Ammon's horn (tissue), 1 donor: ENCODE data around the gene ARID1B.

ENCODE experiments used
- DNase-seq: peaks from one replicate; pipeline ENCODE4 v3.0.0-alpha.2; 2016; ENCODE audit warnings: low spot score

Gene ARID1B

DNA sequence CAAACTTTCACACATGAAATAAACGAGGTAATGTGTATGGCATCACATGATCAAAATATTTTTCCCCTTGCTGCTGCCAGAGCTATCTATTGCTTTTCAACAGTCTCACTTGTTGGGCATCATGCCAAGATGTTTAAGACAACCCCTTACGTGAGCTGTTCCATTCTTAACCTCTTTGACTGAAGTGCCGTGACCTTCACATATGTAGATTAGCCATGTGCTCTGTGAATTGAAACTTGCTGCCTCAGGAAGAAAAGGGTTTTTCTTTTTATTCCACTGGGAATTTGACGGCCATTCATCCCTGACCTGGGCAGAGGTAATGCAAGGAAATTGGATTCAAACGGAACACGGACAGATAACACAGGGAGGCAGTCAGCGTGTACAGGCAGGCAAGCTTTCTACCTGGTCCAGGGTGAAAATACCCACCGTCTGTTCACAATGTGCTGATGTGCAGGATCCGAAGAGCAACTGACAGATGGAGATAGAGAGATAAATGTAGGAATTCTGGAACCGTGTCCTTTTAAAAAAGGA is 14.2 kb downstream of the ARID1B start:
- DNase-seq = no peak

DNA sequence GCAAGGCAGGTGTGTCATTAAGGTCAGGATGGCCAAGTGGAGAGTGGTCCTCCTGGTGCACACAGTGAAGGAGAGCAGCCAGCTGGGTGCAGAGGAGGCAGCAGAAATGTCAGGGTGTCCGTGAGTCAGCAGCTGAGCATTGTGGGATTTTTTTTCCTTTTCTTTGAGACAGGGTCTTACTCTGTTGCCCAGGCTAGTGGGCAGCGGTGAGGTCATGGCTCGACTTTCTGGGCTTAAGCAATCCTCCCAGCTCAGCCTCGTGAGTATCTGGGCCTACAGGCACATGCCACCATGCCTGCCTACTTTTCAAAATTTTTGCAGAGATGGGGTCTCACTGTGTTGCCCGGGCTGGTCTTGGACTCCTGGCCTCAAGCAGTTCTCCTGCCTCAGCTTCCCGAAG is 16.0 kb downstream of the ARID1B start:
- DNase-seq = no peak

DNA sequence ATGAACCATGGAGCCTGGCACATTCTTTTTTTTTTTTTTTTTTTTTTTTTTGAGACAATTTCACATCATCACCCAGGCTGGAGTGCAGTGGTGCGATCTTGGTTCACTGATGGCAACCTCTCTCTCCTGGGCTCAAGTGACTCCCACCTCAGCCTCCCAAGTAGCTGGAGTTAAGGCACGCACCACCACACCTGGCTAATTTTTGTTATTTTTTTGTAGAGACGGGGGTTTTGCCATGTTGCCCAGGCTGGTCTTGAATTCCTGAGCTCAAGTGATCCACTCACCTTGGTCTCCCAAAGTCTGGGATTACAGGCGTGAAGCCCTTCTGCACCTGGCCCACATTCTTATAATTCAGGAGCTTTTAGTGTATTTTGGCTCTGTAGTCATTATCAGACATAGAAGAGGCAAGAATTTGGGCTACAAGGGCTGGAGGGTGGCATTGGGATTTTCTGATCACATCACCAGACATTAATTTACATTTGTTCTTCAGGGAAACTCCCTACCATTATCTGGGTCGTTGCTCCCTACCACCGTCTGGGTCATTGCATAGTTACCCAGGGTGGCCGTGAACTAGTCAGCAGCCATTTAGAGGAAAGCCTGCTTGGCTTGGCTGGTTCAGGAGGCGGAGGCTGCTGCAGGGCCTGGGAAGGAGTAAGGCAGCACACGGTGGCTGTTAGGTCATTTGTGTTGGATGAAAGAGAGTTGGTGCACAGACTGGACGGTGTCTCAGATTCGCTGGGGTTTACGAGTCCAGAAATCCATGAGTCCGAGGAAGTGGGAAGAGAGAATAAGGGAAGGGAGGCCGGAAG is 17.6 kb downstream of the ARID1B start:
- DNase-seq = no peak

DNA sequence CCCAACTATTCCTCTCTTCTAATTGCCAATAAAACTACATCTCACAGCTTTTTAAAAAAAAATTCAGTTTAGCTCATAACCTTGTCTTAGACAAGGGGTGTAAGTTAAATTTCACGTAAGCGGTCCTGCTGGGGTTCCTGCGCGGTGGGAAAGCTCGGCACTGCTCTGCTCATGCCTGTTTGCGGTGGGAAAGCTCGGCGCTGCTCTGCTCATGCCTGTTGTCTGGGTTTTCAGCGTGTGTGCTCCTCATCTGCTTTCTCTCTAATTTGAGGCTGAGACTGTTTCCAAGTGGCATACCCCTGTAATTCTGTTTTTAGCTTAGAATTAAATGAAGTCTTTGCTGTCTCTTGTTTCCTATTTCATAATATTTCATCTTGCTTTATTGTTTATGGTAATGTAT is 18.6 kb downstream of the ARID1B start:
- peak; percentile 63 for DNase-seq

DNA sequence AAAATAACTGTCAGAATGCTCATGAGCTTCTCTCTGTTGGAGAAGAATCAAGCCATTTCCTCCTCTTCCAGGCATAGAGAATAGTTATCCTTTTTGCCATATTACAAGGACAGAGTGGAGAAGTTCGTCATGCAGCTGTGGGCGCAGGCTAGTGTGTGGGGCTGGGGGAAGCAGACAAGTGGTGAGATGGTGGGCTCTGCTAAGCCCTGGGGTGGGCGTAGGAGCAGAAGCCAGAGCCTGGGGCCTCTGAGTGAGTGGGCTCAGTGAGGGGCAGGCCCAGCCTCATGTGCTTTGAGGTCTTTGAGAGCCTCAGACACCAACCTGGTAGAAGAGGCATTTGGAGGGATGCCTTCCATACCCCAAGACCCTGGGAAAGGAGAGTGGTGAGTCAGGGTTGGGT is 19.4 kb downstream of the ARID1B start:
- DNase-seq = no peak

DNA sequence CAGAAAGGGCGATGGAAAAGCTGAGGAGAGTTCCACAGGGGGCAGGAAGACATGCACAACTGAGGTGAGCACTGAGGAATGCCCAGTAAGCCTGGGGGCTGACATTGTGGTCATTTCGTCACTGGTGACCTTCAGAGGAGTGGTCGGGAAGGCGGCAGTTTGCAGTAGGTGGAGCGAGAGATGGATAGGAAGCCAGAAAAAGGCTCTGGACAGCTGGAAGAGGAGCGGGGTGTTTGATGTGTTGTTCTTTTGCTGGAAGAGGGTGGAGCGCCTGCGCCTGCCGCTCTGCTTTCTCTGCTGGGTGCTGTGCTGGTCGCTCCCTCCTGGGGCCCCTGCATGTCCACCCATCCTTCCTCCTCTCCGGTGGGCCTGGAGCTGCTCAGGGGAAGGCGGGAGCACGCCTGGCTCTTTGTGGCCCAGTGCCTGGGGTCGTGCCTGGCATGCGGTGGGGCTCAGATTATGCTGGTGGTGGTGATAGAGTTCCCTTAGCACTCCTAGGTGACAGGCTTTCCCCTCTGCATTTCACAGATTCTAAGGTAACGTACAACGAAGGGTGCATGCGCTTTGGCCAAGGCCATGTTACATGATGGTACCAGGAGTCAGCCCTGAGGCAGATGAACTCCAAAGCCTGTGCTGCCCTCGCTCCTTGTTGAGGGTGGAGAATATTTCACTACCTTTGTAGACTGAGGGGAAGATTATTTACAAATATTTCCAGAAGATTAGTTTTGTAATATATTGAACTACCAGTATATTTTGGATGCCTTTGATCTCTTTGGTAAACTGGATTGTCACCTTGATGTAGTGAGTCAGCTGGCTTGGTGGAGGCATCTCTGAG is 20.9 kb downstream of the ARID1B start:
- DNase-seq = no peak

DNA sequence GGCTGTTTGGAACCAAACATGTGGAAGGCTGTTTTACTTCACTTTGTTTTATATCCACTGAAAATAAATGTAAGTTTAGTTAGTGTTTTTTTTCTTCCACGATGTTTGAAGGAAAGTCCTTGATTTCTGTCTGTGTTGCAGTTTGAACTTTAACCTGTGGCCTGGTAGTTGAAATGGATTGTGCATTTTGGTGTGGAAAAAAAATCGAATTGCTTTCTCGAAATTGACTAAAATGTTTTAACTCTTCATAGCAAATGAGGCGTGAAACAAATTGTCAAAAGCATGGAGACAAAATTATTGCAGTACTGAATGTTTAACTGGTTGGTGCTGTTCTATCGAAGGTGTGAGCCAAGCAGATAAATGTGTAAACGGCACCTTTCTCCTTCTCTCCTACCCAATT is 24.5 kb downstream of the ARID1B start:
- no peak for DNase-seq

DNA sequence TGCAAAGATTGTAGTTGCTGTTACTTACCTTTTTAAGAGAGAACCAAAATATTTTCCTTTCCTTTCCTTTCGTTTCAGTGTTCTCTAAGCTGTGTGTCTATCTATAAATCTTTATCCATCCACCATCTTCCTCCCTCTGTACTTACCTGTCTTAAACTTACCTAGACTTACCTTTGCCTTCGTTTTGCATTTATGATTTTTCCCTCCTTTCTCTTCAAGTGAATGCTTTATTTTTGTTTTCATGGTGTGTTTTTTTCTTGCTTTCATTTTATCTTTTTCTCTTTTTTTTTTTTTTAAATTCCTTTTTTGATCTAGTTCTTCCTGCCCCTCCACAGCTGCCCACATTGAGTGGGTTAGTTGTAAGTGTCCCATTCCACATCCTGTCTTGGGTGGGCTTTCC is 26.2 kb downstream of the ARID1B start:
- DNase-seq = no peak

DNA sequence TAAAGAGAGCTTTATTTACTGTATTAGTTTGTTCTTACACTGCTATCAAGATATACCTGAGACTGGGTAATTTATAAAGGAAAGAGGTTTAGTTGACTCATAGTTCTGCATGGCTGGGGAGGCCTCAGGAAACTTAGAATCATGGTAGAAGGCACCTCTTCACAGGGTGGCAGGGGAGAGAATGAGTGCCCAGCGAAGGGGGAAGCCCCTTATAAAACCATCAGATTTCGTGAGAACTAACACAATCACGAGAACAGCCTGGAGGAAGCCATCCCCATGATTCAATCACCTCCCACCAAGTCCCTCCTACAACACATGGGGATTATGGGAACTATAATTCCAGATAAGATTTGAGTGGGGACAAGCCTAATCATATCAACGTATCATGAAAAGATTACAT is 27.2 kb downstream of the ARID1B start:
- no peak for DNase-seq

DNA sequence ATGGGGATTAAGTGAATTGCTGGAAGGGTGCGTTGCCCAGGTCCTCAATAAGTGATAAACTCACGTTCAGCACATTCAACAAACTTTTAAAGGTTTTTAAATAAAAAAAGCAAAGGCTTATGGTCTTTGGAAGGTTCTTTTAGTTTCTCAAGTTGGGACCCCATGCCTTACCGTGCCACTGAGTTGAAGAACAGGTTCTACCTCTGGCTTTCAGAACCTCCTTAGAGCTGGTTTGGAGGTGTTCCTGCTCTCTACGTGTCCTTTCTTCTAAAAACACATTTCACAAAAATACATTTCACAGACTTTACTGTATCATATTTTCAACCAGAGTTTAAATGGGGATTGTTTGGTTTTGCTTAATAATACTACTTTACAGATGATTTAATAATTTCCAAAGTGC is 29.0 kb downstream of the ARID1B start:
- DNase-seq = no peak

DNA sequence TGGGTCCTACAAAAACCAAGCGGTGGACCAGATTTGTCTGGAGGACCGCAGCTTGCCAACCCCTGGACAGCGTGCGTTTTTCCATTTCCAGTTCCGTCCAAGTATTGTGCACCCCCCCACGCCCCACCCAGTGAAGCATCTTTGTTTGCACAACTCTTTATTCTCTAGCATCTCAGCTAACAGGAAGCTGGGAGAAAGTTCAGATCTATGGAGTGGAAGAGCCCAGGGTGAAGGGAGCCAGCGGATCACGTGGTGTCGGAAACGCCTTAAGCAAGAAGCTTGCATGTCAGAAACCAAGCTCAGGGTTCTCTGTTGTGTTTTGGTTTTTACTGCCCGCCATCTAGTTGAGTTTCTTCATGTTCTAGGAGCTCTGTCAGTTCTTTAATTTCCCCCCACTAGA is 29.9 kb downstream of the ARID1B start:
- DNase-seq = no peak

DNA sequence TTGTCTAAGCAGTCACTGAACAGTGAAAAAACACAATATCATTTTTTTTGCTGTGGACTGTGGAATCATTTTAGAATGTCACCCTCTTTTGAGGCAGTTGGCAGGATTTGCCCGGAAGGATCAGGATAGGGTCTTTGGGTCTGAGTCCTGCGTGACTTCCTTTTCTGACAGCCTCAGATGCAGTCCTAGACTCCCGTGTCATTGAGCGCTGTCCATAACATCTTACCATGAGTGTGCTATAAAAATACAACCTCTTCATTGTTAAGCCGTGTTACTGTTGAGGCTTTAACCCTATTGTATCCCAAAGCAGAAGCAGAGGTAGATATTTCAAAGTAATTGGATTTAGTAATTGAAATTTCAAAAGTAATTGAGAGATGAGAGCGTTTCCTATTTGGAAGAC is 30.6 kb downstream of the ARID1B start:
- DNase-seq = no peak

DNA sequence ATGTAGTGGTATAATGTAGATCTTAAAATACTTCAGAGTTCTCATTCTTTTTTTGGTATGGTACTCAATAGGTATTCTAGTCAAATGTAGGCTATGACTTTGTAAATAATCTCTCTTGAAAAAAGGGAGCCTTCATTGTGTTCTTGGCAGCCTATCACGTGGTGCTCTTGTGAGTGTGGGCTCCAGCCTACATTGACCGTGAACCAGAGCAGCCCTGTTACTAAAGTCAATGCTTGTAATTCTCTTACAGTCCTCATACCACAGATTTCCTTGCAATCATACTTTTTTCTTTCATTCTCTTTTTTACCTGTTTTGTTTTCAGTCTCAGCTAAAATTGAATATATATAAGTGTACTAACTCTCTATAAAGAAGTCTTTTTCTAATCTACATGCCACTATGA is 31.1 kb downstream of the ARID1B start:
- peak; percentile 88 for DNase-seq

DNA sequence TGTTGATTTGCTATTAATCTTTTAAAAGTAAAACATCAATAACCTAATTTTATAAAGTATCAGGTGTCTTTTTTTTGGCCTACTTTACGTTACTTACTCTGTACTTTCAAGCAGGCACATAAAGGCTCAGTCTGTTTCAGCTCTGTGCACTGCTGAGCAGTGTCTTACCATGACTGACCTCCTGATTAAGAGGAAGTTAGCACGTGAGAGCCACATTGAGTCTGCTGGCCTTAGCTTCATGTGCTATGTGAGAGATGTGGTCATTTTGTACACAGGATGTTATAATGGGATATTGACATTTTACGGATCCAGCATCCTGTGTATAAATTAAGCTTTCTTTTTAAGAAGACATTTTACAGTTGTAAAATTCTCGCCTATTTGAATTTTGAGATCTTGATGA is 31.9 kb downstream of the ARID1B start:
- DNase-seq = peak; percentile 64

DNA sequence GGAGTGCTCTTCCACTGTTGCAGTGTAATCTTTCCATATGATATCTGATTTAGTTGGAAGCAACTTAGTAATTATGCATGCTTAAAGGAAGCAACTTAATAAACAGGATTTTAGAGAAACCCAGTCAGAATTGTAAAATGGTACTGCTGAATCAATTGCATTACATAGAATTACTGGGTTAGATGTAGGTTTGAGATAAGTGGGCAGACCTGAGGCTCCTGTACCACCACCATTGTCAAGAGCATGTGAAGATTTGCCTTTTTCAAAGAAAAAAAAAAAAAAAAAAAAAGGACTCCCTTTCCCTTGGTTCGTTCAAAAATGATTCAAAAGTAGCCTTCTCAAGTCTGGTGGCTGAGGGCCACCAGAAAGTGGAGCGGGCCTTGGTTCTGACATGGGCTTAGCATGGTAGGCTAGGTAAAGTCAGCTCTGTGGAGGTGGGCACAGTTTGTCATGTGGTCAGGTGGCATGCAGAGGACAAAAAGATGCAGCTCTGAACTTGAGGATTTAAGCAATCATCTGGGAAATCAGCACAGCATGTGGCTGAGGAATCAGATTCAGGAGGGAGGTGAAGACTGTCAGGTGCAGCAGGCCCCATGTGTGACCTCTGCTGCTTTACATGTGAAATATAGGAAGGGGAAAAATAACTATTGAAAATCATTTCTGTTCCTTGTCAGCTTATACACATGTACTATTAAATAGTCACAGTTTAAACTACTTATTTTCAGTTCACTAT is 32.4 kb downstream of the ARID1B start:
- no peak for DNase-seq

DNA sequence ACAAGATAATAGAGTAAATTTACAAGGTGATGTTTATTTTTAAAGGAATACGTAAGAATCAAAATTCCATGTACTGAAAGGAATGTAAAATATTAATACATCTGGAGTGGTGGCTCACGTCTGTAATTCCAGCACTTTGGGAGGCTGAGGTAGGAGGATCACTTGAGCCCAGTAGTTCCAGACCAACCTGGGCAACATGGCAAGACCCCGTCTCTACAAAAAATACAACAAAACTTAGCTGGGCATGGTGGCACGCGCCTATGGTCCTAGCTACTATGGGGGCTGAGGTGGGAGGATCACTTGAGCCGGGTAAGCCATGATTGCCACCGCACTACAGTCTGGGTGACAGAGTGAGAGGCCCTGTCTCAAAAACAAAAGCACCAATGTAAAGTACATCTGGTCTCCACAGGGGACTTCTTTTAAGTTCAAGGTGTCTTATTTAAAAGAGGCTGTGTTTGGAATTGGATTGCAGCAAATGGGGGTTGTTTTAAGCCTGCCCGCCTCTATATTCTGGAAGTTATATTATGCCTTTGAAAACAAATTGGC is 36.9 kb downstream of the ARID1B start:
- DNase-seq = no peak

DNA sequence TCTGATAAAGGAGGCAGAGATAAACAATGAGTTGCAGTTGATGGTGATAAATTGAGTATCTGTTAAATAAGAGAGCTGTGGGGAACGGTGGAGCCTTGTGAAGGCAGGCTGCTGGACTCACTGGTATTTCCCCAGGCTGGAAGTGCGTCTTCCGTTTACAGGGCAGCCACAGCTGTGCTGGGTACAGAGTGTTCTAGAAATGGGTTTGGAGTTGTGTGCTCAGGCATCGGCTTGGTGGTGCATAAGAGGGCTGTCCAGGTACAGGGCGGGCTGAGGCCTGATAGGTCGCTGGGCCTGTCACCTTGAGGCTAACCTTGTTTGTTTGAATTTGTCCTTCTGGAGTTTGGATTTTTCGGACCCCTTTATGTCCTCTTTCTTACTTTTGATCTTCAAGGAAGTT is 39.3 kb downstream of the ARID1B start:
- DNase-seq = peak; percentile 45

DNA sequence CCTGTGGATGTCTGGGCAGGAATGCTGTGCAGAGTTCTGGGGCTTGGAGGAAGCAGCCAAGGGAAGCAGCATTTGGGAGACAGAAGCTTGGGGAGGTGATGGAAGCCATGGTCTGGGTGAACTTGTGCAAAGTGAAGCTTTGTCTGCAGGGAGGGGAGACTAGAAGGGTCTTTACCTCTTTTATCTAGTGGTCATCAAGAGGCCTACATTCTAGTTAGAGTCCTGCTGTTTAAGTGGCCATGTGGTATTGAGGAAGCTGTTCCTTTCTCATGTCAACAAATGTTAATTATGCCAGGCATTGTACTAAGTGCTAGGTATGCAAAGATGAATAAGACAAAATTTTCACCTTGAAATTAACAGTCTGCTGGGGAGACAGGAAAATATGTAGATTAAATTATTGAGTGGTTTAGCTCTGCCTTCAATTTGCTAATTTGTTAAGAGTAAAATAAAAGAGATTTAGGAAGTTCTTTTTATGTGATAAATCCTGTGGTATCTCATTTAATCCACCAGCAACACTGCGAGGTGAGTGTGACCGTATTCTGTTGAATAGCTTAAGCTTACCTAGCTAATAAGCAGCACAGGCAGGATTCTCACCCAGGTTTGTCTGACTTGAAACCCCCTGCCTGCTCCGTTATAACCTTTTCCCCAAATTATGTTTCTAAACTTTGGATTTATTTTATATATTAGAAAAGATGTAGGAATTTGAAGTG is 43.1 kb downstream of the ARID1B start:
- no peak for DNase-seq

DNA sequence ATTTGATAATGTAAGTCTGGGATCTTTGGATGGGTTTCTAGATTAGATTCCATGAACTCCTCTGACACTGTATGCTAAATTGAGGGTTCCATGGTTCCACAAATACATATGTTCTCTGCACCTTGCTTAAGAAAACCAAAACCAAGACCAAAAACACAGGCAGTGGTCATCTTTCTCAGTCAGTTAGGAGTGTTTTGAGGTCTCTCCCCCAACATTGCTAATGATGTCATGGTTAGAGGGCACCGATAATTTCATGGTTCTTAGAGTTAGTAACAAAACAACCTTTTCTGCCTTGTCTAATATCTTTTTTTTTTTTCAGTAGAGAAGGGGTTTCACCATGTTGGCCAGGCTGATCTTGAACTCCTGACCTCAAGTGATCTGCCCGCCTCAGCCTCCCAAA is 44.5 kb downstream of the ARID1B start:
- DNase-seq = no peak

DNA sequence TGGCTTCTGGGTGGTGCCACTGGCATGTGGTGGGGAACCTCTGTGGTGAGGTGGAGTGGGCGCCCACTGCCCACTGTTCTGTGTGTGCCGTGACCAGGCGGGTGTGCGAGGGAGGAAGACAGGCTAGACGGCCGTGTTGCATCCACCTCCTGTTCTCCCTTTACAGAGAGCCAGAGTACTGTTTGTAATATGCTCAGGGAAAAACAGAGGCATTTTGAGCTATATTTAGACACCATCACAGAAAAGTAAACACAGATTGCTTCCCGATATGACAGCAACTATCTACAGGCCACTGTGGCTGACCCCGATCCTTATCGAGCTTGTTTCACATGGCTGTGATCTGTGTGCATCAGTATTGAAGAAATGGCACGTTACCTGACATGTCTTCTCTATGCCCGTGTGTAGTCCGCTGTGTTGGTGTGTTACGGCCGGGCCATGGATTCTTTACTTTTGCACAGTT is 45.6 kb downstream of the ARID1B start:
- DNase-seq = no peak

DNA sequence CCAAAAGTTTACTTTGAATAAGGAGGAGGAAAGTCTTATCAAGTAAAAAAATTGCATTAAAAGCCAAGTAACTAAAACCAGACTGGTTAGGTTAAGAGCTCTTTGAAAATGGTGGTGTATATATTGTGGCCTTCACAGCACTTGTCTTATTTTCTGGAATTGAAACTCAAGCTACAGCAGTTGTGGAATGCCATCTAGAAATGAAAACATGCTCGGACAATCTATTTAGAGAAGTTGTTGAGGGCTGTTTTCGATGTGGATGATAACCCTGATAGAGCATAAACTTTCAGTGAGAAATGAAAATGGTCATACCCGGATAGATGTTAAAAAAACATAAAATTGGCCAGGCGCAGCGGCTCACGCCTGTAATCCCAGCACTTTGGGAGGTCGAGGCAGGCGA is 47.0 kb downstream of the ARID1B start:
- no peak for DNase-seq
